Activated T-cell treated with anti-CD3 and anti-CD28 coated beads, Interleukin-2, amount 50 U/mL, for 24 hours (primary cell): ENCODE data around the gene CYB5R3.
A peak's percentile ranks its signal among the peaks of the same experiment; 100 is the strongest.
"Not testable (repeated sequence)": the region's sequence is repeated elsewhere in the genome, so short reads cannot be mapped to it uniquely, and the experiment has no call there.

Experiments used
- DNase-seq: peaks from one replicate; pipeline ENCODE4 v3.0.0-alpha.2; 2020
- H3K27ac Mint-ChIP-seq: 2 replicates; pipeline ENCODE4 v1.8.0; 2020; ENCODE audit warnings: mild to moderate bottlenecking, mixed read lengths
- H3K27me3 Mint-ChIP-seq: 2 replicates; pipeline ENCODE4 v1.8.0; 2020; ENCODE audit warnings: mixed read lengths
- H3K36me3 Mint-ChIP-seq: 2 replicates; pipeline ENCODE4 v1.8.0; 2020; ENCODE audit warnings: low read depth, mixed read lengths
- H3K4me1 Mint-ChIP-seq: 2 replicates; pipeline ENCODE4 v1.8.0; 2020; ENCODE audit warnings: low read depth, mixed read lengths
- H3K4me3 Mint-ChIP-seq: 2 replicates; pipeline ENCODE4 v1.8.0; 2020; ENCODE audit warnings: mild to moderate bottlenecking, moderate library complexity, mixed read lengths
- H3K9me3 Mint-ChIP-seq: 2 replicates; pipeline ENCODE4 v1.8.0; 2020; ENCODE audit warnings: mixed read lengths

The CYB5R3 gene

GRCh38 chr22:42614312-42615091, 34.7 kb downstream of the CYB5R3 start, which contains the start of gene POLDIP3:
Gene POLDIP3 (minus strand): TSS chr22:42614883. CDS start chr22:42614857, 26 bp downstream.
- H3K27me3 Mint-ChIP-seq: no peaks in the 10 kb centered on the region
- H3K27ac Mint-ChIP-seq: peak within 1 kb of the TSS; percentile 100
- peak; percentile 99 for DNase-seq
- peaks cover 53% of the 10 kb centered on the region for H3K36me3 Mint-ChIP-seq
- peak within 1 kb of the TSS; percentile 90 for H3K4me3 Mint-ChIP-seq
- H3K9me3 Mint-ChIP-seq: no peaks in the 10 kb centered on the region
- H3K4me1 Mint-ChIP-seq: peaks cover 57% of the 10 kb centered on the region

- no peaks in the 10 kb centered on the region for H3K27me3 Mint-ChIP-seq
- DNase-seq: no peak
- peak overlapping the region; percentile 97 for H3K27ac Mint-ChIP-seq
- H3K4me3 Mint-ChIP-seq: peak overlapping the region; percentile 90
- peaks cover 63% of the 10 kb centered on the region for H3K4me1 Mint-ChIP-seq
- peaks cover 53% of the 10 kb centered on the region for H3K36me3 Mint-ChIP-seq
- H3K9me3 Mint-ChIP-seq: no peaks in the 10 kb centered on the region
Observed at GRCh38 chr22:42613872-42614301, 35.3 kb downstream of the CYB5R3 start.

GRCh38 chr22:42612336-42612735, 36.9 kb downstream of the CYB5R3 start:
- peaks cover 68% of the 10 kb centered on the region for H3K4me1 Mint-ChIP-seq
- H3K27ac Mint-ChIP-seq: peak overlapping the region; percentile 97
- H3K4me3 Mint-ChIP-seq: peak overlapping the region; percentile 90
- H3K36me3 Mint-ChIP-seq: peaks cover 61% of the 10 kb centered on the region
- no peaks in the 10 kb centered on the region for H3K9me3 Mint-ChIP-seq
- DNase-seq: no peak
- no peaks in the 10 kb centered on the region for H3K27me3 Mint-ChIP-seq

GRCh38 chr22:42611051-42611450, 38.1 kb downstream of the CYB5R3 start:
- Mint-ChIP-seq H3K9me3 (no peaks in the 10 kb centered on the region), H3K27me3 (no peaks in the 10 kb centered on the region), H3K36me3 (peaks cover 73% of the 10 kb centered on the region), H3K4me1 (peaks cover 70% of the 10 kb centered on the region), H3K27ac (peak overlapping the region; percentile 80), H3K4me3 (peak overlapping the region; percentile 16)
- DNase-seq: no peak

- Mint-ChIP-seq H3K4me1 (peaks cover 70% of the 10 kb centered on the region), H3K27ac (peak overlapping the region; percentile 71), H3K4me3 (no peak overlapping the region), H3K36me3 (peaks cover 82% of the 10 kb centered on the region), H3K27me3 (no peaks in the 10 kb centered on the region), H3K9me3 (no peaks in the 10 kb centered on the region)
- DNase-seq: no peak
Observed at GRCh38 chr22:42610186-42610585, 39.0 kb downstream of the CYB5R3 start.

GRCh38 chr22:42608823-42609361, 40.3 kb downstream of the CYB5R3 start:
- peaks cover 86% of the 10 kb centered on the region for H3K36me3 Mint-ChIP-seq
- H3K4me3 Mint-ChIP-seq: no peak overlapping the region
- peaks cover 77% of the 10 kb centered on the region for H3K4me1 Mint-ChIP-seq
- peak overlapping the region; percentile 83 for H3K27ac Mint-ChIP-seq
- DNase-seq: no peak
- H3K9me3 Mint-ChIP-seq: no peaks in the 10 kb centered on the region
- no peaks in the 10 kb centered on the region for H3K27me3 Mint-ChIP-seq

GRCh38 chr22:42608136-42608822, 40.9 kb downstream of the CYB5R3 start:
- Mint-ChIP-seq H3K9me3 (no peaks in the 10 kb centered on the region), H3K4me1 (peaks cover 78% of the 10 kb centered on the region), H3K36me3 (peaks cover 86% of the 10 kb centered on the region), H3K27ac (peak overlapping the region; percentile 83), H3K27me3 (no peaks in the 10 kb centered on the region), H3K4me3 (no peak overlapping the region)
- DNase-seq: no peak

GRCh38 chr22:42607641-42608040, 41.6 kb downstream of the CYB5R3 start:
- Mint-ChIP-seq H3K36me3 (peaks cover 86% of the 10 kb centered on the region), H3K4me1 (peaks cover 77% of the 10 kb centered on the region)
- not testable (repeated sequence) for H3K27me3 Mint-ChIP-seq, H3K4me3 Mint-ChIP-seq, DNase-seq, H3K27ac Mint-ChIP-seq, H3K9me3 Mint-ChIP-seq

- H3K36me3 Mint-ChIP-seq: peaks cover 90% of the 10 kb centered on the region
- H3K4me1 Mint-ChIP-seq: peaks cover 48% of the 10 kb centered on the region
- H3K27me3 Mint-ChIP-seq: no peaks in the 10 kb centered on the region
- DNase-seq: no peak
- no peak overlapping the region for H3K4me3 Mint-ChIP-seq
- H3K27ac Mint-ChIP-seq: peak overlapping the region; percentile 47
- no peaks in the 10 kb centered on the region for H3K9me3 Mint-ChIP-seq
Observed at GRCh38 chr22:42604403-42604802, 44.8 kb downstream of the CYB5R3 start.

- Mint-ChIP-seq H3K27me3 (no peaks in the 10 kb centered on the region), H3K9me3 (no peaks in the 10 kb centered on the region), H3K4me3 (no peak overlapping the region), H3K27ac (peak overlapping the region; percentile 54), H3K4me1 (peaks cover 39% of the 10 kb centered on the region), H3K36me3 (peaks cover 90% of the 10 kb centered on the region)
- no peak for DNase-seq
Observed at GRCh38 chr22:42603427-42603826, 45.8 kb downstream of the CYB5R3 start.

- peaks cover 93% of the 10 kb centered on the region for H3K36me3 Mint-ChIP-seq
- H3K4me3 Mint-ChIP-seq: no peak overlapping the region
- no peak for DNase-seq
- no peaks in the 10 kb centered on the region for H3K27me3 Mint-ChIP-seq
- no peaks in the 10 kb centered on the region for H3K9me3 Mint-ChIP-seq
- H3K4me1 Mint-ChIP-seq: peaks cover 34% of the 10 kb centered on the region
- peak overlapping the region; percentile 54 for H3K27ac Mint-ChIP-seq
Observed at GRCh38 chr22:42602470-42602869, 46.7 kb downstream of the CYB5R3 start.

GRCh38 chr22:42601879-42602465, 47.2 kb downstream of the CYB5R3 start:
- Mint-ChIP-seq H3K9me3 (no peaks in the 10 kb centered on the region), H3K27ac (peak overlapping the region; percentile 56), H3K4me1 (peaks cover 32% of the 10 kb centered on the region)

GRCh38 chr22:42596863-42597530, 52.2 kb downstream of the CYB5R3 start:
- peaks cover 98% of the 10 kb centered on the region for H3K36me3 Mint-ChIP-seq
- H3K4me3 Mint-ChIP-seq: no peak overlapping the region
- H3K4me1 Mint-ChIP-seq: no peaks in the 10 kb centered on the region
- no peak for DNase-seq
- H3K27ac Mint-ChIP-seq: no peak overlapping the region
- no peaks in the 10 kb centered on the region for H3K9me3 Mint-ChIP-seq
- no peaks in the 10 kb centered on the region for H3K27me3 Mint-ChIP-seq

More at GRCh38 chr22:42601879-42602465, 47.2 kb downstream of the CYB5R3 start:
- peaks cover 93% of the 10 kb centered on the region for H3K36me3 Mint-ChIP-seq
- no peaks in the 10 kb centered on the region for H3K27me3 Mint-ChIP-seq
- DNase-seq: no peak
- H3K4me3 Mint-ChIP-seq: no peak overlapping the region

- Mint-ChIP-seq H3K4me3 (no peak overlapping the region), H3K27ac (peak overlapping the region; percentile 71), H3K36me3 (peaks cover 99% of the 10 kb centered on the region), H3K27me3 (no peaks in the 10 kb centered on the region), H3K9me3 (no peaks in the 10 kb centered on the region), H3K4me1 (no peaks in the 10 kb centered on the region)
- DNase-seq: no peak
Observed at GRCh38 chr22:42596336-42596735, 52.9 kb downstream of the CYB5R3 start.
